Progenitor cell of endocrine pancreas (in vitro differentiated cells): ENCODE data around the gene SFXN5. TPM values are rescaled to one million over a fixed set of nuclear protein-coding genes. Genes with fewer than 3 reads are reported as not detected.
"Not testable (repeated sequence)": the region's sequence is repeated elsewhere in the genome, so short reads cannot be mapped to it uniquely, and the experiment has no call there.

Source experiments
- DNase-seq: peaks from one replicate; pipeline ENCODE4 v3.0.0; 2021; ENCODE audit warnings: low spot score; ENCODE audit not compliant: unreplicated experiment
- H3K27ac Mint-ChIP-seq: 2 replicates; pipeline ENCODE4 v1.8.0; 2021; ENCODE audit warnings: mild to moderate bottlenecking, moderate library complexity, mixed read lengths
- H3K27me3 Mint-ChIP-seq: 2 replicates; pipeline ENCODE4 v1.8.0; 2021; ENCODE audit warnings: mixed read lengths
- H3K36me3 Mint-ChIP-seq: 2 replicates; pipeline ENCODE4 v1.8.0; 2022; ENCODE audit warnings: mixed read lengths; ENCODE audit not compliant: insufficient read depth
- H3K4me1 Mint-ChIP-seq: 2 replicates; pipeline ENCODE4 v1.8.0; 2021; ENCODE audit warnings: low read depth, mixed read lengths
- H3K4me3 Mint-ChIP-seq: 2 replicates; pipeline ENCODE4 v1.8.0; 2021; ENCODE audit warnings: low read depth, mild to moderate bottlenecking, moderate library complexity, mixed read lengths
- H3K9me3 Mint-ChIP-seq: 2 replicates; pipeline ENCODE4 v1.8.0; 2021; ENCODE audit warnings: low read depth, mixed read lengths
- CTCF ChIP-seq: fragments of 200-600 bp; sonication (generic); IDR thresholded peaks from one replicate; pipeline ENCODE4 v1.5.0; 2021; ENCODE audit warnings: antibody characterized with exemption, mild to moderate bottlenecking; ENCODE audit not compliant: unreplicated experiment
- total RNA-seq: library from RNA; stranded (reverse); gene quantifications from 2 replicates; pipeline ENCODE4 v1.2.1, GENCODE V29; 2021

SFXN5 gene
- total RNA-seq, 1 donor from 2014 or later: 33.1 TPM

DNA sequence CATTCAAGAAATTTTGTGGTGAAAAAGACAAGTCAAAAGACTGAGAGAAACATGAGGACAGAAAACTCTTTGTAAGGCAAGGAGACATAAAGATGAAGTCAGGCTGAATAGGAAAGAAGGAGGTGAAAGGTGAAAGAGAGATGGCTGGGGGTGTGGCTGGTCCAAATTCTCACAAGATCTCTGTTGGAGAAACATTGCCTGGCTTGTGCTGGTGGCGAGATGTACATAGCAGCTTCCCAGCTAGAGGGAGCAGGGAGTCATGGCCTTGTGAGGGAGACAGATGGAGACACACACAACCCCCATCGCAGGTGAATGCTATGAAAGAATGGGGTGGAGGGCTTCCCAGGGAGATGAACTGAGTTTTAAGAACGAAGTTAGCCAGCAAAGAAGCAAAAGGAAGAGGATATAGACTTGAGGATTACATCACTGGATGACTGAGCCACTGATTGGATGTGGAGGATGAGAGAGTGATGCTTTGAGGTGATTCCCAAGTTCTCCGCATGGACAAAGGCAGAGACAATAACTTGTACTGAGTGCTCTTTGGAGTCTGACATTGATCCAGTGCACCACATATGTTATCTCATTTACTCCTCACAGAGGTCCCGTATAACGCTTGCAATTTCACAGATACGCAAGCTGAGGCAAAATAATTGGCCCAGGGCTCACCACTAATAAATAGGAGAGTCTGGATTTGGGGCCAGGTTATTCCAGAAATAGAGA lies 157.9 kb downstream of the SFXN5 start:
- DNase-seq: no peak
- H3K9me3 Mint-ChIP-seq: no peaks in the 10 kb centered on the region
- TF ChIP-seq CTCF: peak; percentile 24
- no peak overlapping the region for H3K4me3 Mint-ChIP-seq
- peaks cover 9% of the 10 kb centered on the region for H3K4me1 Mint-ChIP-seq
- peaks cover 82% of the 10 kb centered on the region for H3K27me3 Mint-ChIP-seq
- H3K27ac Mint-ChIP-seq: no peak overlapping the region
- no peaks in the 10 kb centered on the region for H3K36me3 Mint-ChIP-seq

- Mint-ChIP-seq H3K36me3 (no peaks in the 10 kb centered on the region), H3K4me3 (no peak overlapping the region), H3K27ac (no peak overlapping the region), H3K27me3 (peaks cover 89% of the 10 kb centered on the region), H3K4me1 (peaks cover 2% of the 10 kb centered on the region), H3K9me3 (peaks cover 2% of the 10 kb centered on the region)
- DNase-seq: no peak
- TF ChIP-seq CTCF: no peak
Measured at GRCh38 chr2:72911256-72911655, 160.3 kb downstream of the SFXN5 start.

- no peak for DNase-seq
- Mint-ChIP-seq H3K27ac (no peak overlapping the region), H3K27me3 (peaks cover 92% of the 10 kb centered on the region), H3K36me3 (no peaks in the 10 kb centered on the region), H3K4me1 (no peaks in the 10 kb centered on the region), H3K4me3 (no peak overlapping the region), H3K9me3 (peaks cover 5% of the 10 kb centered on the region)
- TF ChIP-seq CTCF: no peak
Measured at GRCh38 chr2:72908741-72909140, 162.8 kb downstream of the SFXN5 start.

DNA sequence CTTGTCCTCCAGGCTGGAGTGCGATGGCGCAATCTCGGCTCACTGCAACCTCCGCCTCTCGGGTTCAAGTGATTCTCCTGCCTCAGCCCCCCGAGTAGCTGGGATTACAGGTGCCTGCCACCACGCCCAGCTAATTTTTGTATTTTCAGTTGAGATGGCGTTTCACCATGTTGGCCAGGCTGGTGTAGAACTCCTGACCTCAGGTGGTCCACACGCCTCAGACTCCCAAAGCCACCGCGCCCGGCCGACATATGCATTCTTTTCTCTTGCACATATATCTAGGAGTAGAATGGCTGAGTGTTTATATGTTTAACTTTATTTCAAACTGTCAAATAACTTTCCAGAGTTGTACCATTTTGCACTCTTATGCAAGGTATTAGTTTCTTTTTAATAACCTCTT lies 164.1 kb downstream of the SFXN5 start:
- H3K27ac Mint-ChIP-seq, H3K4me1 Mint-ChIP-seq, DNase-seq, H3K4me3 Mint-ChIP-seq, H3K9me3 Mint-ChIP-seq, H3K36me3 Mint-ChIP-seq: not testable (repeated sequence)
- H3K27me3 Mint-ChIP-seq: peaks cover 92% of the 10 kb centered on the region

DNA sequence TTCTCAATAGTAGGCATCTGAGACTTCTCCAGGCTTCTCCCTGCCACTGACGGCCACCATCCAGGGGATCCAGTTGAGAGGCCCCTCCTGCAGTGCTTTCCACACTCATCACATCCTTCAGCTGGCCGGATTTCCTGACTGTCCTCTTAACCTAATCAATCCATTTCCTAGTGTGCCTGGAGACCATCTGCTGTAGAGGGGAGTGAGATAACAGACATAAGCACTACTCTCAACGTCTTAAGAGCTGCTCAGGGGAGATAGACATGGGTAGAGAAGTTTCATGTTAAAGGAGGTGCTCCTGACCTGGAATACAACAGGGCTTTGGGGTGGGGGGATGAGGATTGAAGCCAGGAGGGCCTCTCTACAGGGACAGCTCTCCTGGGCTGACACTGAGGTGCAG lies 170.1 kb downstream of the SFXN5 start:
- no peaks in the 10 kb centered on the region for H3K4me1 Mint-ChIP-seq
- no peak overlapping the region for H3K4me3 Mint-ChIP-seq
- DNase-seq: no peak
- no peaks in the 10 kb centered on the region for H3K36me3 Mint-ChIP-seq
- H3K27me3 Mint-ChIP-seq: peaks cover 92% of the 10 kb centered on the region
- peaks cover 4% of the 10 kb centered on the region for H3K9me3 Mint-ChIP-seq
- no peak overlapping the region for H3K27ac Mint-ChIP-seq
- TF ChIP-seq CTCF: no peak

GRCh38 chr2:72900191-72900825 lies 171.2 kb downstream of the SFXN5 start:
- Mint-ChIP-seq H3K36me3 (no peaks in the 10 kb centered on the region), H3K4me1 (peaks cover 1% of the 10 kb centered on the region), H3K4me3 (no peak overlapping the region), H3K27me3 (peaks cover 91% of the 10 kb centered on the region), H3K9me3 (no peaks in the 10 kb centered on the region), H3K27ac (no peak overlapping the region)
- DNase-seq: no peak
- no peak for TF ChIP-seq CTCF
